Bronchus fibroblast of lung (primary cell): ENCODE measurements around the gene FLNB. TPM values are rescaled to one million over a fixed set of nuclear protein-coding genes. Genes with fewer than 3 reads are reported as not detected.

Experiments
- total RNA-seq: library from RNA; depleted of rRNA; stranded (reverse); fragments of >200 nt; gene quantifications from 2 replicates; pipeline ENCODE4 v1.2.3, GENCODE V29; 2015

FLNB gene, protein sequence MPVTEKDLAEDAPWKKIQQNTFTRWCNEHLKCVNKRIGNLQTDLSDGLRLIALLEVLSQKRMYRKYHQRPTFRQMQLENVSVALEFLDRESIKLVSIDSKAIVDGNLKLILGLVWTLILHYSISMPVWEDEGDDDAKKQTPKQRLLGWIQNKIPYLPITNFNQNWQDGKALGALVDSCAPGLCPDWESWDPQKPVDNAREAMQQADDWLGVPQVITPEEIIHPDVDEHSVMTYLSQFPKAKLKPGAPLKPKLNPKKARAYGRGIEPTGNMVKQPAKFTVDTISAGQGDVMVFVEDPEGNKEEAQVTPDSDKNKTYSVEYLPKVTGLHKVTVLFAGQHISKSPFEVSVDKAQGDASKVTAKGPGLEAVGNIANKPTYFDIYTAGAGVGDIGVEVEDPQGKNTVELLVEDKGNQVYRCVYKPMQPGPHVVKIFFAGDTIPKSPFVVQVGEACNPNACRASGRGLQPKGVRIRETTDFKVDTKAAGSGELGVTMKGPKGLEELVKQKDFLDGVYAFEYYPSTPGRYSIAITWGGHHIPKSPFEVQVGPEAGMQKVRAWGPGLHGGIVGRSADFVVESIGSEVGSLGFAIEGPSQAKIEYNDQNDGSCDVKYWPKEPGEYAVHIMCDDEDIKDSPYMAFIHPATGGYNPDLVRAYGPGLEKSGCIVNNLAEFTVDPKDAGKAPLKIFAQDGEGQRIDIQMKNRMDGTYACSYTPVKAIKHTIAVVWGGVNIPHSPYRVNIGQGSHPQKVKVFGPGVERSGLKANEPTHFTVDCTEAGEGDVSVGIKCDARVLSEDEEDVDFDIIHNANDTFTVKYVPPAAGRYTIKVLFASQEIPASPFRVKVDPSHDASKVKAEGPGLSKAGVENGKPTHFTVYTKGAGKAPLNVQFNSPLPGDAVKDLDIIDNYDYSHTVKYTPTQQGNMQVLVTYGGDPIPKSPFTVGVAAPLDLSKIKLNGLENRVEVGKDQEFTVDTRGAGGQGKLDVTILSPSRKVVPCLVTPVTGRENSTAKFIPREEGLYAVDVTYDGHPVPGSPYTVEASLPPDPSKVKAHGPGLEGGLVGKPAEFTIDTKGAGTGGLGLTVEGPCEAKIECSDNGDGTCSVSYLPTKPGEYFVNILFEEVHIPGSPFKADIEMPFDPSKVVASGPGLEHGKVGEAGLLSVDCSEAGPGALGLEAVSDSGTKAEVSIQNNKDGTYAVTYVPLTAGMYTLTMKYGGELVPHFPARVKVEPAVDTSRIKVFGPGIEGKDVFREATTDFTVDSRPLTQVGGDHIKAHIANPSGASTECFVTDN (N-terminal part only)
- total RNA-seq: 109 and 112 TPM in 2 replicates

GRCh38 chr3:58008141-58009025, at the start of gene FLNB:
TSS of gene FLNB (plus strand) at chr3:58008422. CDS start at chr3:58008565, 143 bp downstream.

GRCh38 chr3:58210761-58211460, 202.7 kb downstream of the FLNB start, which contains the start of gene DNASE1L3:
TSS of gene DNASE1L3 (minus strand) at chr3:58210972. CDS start at chr3:58210906, 66 bp downstream.

Other genes with a start within 250 kb of the FLNB start
- gene DNASE1L3, start 202.6 kb downstream of the FLNB start, total RNA-seq: not detected in 2 replicates
- gene ABHD6, start 229.4 kb downstream of the FLNB start, total RNA-seq: 5.2 and 6.1 TPM in 2 replicates